Activated CD4-positive, alpha-beta T cell treated with anti-CD3 and anti-CD28 coated beads for 4 hours (primary cell): ENCODE data around the gene ZNF597.
A peak's percentile ranks its signal among the peaks of the same experiment; 100 is the strongest.

Source experiments
- DNase-seq, 2 donors: peaks; one replicate each; pipeline ENCODE4 v3.0.0-alpha.2; 2020

ZNF597 gene

DNA sequence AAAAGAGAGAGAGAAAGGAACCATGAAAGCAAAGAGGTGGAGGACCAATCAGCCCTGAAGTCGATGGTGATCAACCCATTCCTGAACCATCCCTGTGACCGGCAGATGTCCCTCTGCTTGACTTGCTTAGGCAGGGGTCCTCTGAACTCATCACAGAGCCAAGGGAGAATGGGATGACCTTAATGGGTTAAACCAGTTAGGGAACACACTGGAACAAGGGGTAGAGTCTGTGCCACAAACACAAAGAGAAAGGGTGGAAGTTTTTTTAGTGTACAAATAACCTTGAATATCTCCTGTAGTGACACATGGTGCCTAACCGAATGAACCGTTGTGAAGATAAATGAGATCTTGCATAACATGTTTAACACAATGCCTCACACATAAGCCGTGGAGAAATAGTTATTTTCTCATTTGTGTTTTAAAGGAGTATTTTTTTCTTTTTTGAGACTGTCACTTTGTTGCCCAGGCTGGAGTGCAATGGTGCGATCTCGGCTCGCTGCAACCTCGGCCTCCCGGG lies 11.4 kb upstream of the ZNF597 start:
- no peak for DNase-seq

DNA sequence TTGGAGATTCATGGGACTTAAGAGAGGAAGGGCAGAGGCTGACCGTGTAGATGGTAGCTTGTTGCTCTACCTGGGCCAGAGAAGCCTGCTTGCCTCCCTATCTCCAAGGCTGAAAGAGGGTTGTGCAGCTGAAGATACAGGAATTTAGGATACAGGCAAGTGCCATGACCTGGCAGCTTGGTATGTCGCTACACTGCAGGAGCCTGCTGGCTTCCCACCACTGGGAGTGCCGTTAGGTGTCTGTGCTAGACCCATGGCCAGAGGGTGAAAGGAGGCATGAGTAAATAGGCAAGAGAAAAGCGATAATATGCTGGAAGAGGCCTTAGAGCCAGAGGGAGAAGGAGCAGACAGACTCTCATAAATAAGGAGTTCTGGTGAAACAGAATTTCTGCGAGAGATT lies 10.8 kb upstream of the ZNF597 start:
- no peak for DNase-seq

DNA sequence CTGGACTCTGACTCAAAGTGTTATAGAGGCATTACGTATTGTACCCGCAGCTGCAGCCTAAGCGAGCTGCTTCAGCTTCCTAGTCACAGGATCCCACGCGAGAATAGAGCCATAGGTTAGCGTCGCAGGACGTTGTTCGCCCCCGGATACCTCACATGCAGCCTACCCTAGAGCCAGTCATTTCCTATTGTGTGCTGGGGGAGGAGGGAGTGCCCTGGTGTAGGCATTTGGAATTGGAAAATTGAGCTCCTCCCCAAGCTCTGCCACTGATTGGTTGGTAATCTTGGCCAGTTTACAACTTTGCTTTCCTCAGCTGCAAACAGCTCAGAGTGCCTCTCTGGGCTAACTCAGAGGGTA lies 706 bp upstream of the ZNF597 start:
- DNase-seq: peak; percentile 28 to 49

DNA sequence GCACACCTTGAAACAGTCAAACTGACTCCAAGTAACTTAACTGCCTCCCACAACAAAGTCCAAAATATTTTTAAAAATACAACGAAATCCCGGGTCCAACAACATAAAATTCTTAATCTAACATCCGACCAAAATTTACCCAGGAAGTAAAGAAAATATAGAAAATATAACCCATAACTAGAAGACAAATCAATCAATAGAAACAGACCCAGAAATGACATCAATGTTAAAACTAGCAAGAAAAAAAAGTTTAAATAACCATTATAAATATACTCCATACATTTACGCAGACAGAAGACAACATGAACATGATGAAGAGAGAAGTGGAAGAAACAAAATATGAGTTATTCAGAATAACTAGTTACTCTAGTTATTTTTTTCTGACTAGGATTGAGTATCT lies 3.7 kb downstream of the ZNF597 start:
- no peak for DNase-seq

DNA sequence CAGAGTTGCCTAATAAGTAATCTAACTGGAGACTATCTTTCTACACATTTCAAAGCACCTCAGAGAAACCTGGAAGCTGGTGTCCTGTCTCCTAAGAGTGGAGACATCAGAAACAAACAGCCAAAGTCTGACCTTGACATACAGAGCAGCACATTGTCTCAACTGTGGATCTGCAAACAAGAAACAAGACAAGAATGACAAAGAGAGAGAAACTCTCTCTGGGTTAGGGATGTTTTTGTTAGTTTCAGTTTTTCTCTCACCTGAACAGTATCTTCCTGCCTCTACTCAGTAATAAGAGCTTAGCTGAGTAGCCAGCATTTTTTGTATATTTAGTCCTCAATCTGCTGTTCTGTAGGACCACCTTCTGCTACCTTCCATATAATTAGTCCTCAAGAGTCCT lies 8.9 kb downstream of the ZNF597 start:
- DNase-seq: no peak

DNA sequence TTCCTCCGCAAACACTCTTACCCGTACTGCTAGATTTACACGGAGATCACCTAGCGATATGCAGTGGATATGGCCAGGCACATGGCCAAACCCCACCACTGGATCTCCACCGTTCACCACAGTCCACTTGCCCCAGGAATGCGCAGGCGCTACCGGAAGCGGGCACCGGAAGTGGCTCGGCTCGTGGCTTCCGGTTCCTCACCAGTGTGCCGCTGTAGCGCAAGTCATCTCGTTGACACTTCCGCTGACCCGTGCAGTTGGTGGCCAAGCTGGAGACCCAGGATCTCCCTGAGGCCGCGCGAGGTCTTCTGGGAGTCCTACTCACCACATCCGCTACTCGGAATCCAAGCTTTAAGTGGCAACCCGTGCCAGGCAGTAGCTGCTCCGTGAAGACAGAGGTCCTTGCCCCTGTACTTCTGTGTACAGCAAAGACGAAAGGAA lies 11.5 kb downstream of the ZNF597 start:
- peak; percentile 18 to 19 for DNase-seq

DNA sequence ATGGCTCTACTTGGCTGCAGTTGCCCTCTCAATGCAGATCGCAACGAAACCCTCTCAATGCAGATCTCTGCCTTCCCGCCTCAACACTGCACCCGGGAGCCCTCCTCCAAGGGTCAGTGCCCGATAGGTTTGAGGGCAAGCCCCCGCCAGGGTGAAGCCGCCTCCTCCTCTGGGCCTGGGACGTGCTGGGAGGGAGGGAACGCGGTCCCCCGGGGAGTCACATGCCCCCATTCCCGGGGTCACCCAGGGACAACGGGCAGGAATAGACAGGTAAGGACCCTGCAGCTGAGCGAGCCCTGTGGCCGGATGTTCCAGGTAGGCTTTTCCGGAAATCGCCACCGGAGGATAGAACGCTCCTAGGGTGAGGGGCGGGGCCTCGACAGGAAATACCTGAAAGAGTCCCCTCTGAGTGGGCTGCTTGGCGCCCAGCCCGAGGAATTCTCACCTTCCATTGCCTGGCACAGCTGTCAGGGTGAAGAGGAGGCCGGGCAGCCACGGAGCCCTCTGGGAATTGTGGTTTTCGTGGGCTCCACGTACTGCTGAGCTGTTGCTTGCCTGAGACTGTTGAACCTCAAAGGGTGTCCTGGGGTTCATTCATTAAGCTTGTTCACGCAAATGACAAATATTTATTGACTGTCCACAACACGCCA lies 29.4 kb downstream of the ZNF597 start:
- DNase-seq: no peak

DNA sequence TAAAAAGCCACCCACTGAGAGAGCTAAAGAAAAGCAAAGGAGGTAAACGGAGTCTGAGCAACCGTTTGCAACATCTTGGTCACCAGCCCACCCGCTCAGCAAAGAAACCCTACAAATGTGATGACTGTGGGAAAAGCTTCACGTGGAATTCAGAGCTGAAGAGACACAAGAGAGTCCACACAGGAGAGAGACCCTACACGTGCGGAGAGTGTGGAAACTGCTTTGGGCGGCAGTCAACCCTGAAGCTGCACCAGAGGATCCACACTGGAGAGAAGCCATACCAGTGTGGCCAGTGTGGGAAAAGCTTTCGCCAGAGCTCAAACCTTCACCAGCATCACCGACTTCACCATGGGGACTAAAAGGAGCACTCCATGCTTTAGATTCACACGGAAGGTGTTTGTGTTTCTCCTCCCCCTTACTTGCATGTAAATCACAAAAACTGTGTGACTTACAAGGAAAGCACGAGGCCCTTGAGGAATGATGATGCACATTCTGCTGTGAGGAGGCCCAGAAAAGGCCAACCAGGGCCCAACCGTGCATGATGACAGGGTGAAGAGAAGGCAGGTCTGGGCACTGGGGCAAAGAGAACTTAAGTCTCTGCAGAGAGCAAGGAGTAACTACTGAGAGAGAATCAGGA lies 34.6 kb downstream of the ZNF597 start:
- DNase-seq: no peak

DNA sequence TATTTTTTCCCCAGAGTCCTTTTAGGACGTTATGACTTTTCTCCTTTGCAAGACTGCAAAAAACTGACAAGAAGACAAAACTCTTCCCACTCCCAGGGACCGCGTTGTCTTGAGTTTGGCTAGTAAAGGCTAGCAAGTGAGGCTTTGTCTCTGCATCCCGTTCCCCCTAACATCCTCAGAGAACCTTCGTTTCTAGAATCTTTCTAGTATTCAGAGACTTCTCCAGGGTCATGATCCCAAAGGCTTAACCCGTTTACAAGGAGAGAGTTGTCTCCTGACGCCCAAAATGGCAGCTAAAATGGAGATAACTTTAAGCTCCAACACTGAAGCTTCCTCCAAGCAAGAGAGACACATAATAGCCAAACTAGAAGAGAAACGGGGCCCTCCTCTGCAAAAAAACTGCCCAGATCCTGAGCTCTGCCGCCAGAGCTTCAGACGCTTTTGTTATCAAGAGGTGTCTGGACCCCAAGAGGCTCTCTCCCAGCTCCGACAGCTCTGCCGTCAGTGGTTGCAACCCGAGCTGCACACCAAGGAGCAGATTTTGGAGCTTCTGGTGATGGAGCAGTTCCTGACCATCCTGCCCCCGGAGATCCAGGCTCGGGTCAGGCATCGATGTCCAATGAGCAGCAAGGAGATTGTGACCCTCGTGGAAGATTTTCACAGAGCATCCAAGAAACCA lies 41.4 kb downstream of the ZNF597 start:
- DNase-seq: no peak

DNA sequence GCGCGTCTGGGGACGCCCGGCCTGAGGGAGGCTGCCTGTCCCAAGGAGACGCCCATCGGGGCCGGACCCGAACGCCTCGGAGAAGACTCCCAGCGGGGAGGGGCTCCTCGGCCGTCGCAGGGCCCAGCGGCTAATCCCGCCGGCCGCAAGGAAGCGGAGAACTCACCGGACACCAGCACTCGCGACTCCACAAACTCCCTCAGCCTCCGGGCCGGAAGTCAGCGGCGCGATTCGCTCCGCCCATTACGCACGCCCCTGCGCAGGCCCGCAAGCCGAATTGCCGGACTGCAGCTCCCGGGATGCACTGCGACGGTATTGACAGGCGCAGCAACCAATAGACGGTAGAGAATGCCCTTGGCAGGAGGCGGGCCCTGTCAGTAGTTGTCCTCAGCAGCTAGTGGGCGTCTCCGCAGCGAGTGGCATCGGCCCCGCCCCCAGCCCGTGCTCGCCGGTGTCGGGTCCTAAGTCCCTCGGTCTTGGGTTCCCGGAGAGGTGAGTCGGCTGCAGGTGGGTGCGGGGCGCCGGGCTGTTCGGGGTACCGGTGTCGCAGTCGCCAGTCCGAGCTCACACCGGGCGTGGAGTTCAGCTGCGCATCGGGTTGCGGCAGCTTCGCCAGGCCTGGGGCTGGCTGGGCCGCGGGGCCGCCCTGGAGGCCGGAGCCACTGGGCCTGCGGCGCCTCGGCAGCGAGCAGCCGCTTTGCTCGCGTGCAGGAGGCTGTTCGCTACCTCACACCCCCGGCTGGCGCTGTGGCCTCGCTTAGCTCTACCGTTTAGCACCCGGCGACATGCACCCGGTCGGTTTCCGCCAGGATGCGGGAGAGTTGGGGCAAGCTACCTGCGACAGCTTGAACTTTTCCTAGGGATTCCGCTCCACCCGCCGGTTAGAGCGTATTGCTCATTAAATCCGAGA lies 42.3 kb downstream of the ZNF597 start, which contains the start of the genes ZNF174 and ZSCAN32:
Gene ZNF174 (plus strand): TSS at position 437 of the 910 bp plus-strand sequence. CDS start 790 bp downstream, outside the sequence.
Gene ZSCAN32 (minus strand): TSS at position 226 of the 910 bp plus-strand sequence. CDS start 3,447 bp downstream, outside the sequence.
- peak; percentile 98 for DNase-seq

DNA sequence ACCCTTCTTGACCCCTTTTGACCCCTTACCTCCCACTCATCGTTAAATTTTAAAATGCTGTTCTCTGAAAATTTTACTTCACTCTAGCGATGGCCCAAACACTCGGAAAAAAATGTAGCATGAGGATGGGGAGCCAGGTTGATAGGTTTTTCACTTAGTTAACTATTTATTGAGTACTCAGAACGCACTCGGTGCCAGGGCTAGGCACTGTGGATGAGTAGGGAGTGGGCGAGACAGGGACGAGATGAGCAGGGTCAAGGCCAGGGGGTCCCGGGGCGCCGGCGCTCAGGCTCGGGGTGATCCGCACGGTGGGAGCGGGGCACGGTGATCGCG lies 42.9 kb downstream of the ZNF597 start:
- no peak for DNase-seq

DNA sequence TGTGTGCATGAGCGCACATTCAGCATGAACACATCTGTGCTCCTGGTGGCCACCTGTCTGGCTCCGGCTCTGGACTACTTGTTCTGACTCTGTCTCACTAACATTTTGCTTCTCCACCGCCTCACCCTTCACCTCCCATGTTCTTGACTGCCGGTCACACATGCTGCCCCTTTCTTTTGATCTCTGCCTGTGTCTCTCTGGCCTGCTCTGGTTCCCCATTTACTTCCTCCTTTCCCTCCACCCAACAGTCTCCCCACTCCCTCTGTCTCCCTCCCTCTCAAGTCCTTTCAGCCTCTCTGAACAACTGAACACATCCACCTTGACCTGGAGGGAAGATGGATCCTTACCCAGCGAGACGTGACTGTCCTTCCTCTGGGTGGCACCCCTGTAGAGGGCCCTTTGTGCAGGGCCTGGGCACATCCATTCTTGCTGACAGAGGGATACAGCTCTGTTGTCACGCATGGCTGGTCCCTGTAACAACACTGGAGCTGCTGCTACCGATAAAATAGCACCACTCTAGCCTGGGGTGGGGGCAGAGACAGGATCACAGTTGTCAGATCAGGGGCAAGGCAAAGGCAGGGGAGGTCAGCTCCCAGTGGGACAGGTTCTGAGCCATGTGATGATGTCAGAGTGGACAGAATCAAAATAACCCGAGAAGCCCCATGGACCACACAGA lies 53.5 kb downstream of the ZNF597 start:
- no peak for DNase-seq

DNA sequence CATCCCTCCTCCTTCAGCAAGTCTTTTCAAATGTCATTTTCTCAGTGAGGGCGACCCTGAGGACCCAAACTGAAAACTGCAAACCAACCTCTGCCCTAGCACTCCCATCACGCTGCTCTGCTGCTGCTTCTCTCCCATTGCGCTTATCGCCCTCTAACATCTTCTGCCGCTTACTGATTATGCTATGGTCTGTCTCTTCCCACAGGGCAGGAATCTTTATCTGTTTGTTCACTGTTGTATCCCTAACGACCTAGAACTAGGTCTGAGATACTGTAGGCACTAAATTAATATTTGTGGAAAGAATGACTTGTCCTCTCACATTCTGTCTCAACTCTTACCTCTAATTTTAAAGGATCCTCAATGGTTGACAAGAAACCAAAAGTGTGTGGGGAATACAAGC lies 55.0 kb downstream of the ZNF597 start:
- no peak for DNase-seq

DNA sequence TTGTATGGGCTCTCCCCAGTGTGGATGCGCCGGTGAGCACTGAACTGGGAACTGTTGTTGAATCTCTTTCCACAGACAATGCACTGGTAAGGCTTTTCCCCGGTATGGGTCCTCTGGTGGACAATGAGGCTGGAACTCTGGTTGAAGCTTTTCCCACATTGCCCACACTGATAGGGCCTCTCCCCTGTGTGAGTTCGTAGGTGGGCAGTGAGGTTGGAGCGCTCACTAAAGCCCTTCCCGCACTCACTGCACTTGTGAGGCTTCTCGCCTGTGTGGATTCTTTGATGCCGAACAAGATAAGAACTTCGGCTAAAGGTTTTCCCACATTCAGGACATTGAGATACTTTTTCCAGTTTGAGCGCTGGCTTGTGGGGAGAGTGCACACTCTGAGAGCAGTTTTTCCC lies 60.3 kb downstream of the ZNF597 start:
- DNase-seq: no peak
